Measurements from ENCODE around the gene STC2.
A peak's percentile ranks its signal among the peaks of the same experiment; 100 is the strongest.
"Not testable (repeated sequence)": the region's sequence is repeated elsewhere in the genome, so short reads cannot be mapped to it uniquely, and the experiment has no call there.

The STC2 gene, protein sequence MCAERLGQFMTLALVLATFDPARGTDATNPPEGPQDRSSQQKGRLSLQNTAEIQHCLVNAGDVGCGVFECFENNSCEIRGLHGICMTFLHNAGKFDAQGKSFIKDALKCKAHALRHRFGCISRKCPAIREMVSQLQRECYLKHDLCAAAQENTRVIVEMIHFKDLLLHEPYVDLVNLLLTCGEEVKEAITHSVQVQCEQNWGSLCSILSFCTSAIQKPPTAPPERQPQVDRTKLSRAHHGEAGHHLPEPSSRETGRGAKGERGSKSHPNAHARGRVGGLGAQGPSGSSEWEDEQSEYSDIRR

DNA sequence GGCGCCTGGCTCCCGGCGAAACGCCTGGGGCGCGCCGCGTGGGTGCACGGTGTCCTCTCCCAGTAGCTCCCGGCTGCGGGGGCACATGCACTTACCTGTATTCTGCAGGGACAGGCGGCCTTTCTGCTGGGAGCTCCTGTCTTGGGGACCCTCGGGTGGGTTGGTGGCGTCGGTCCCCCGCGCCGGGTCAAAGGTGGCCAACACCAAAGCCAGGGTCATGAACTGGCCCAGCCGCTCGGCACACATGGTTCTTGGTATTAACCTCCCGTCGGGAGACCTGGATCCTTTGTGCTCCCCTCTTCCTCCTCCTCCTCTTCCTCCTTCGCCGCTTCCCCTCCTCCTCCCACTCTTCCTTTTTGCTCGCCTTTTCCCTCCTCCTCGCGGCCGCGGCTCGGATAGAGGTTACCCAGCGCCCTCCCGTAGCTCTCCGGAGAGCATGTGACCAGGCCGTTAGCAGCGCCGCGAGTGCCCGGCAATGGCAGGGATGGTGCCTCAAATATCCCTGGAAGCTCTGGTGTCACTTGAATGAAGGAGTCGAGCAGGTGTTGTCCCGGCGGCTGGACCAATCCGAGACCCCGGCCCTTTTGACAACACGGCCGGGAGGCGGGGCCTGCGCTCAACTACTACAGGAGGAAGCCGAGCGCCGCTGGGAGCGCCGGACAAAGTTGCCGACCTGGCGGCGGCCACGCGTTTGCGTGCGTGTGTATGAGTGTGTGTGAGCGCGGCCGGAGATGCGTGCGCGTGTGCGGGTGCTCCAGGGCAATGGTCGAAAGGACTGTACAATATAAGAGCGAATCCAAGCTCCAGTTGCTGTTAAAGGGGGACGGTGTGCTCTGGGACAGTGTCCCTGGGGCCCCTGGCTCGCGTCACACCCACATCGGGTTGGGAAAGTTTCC lies at the start of gene STC2:
TSS of gene STC2 (minus strand) at position 467 of the 896 bp plus-strand sequence. CDS start at position 246, 221 bp downstream.
- no peak for DNase-seq (ENCODE audit: low spot score)

GRCh38 chr5:173371400-173371799 lies 43.2 kb upstream of the STC2 start:
- DNase-seq (ENCODE audit: low spot score), result no peak

- DNase-seq (ENCODE audit: low spot score), result not testable (repeated sequence)
Measured at GRCh38 chr5:173363406-173363805, 35.2 kb upstream of the STC2 start.

DNA sequence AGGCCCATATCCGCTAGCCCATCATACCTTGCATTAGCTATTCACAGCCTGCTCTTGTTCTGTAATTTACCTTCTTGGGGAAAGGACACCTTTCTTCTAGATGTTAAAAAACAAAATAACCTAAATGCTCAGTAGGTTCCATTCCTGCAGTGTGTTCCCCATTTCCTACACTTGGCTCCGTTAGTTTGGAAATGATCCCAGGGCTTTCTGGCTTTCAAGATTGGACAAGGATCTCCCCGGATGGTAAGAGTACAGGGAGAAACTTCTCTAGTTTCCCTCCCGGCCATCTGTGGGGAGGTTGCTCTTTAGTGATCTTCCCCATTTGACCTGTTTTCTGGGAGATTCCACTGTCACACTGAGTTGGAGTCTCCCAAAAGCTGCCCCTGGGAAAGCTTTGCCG lies 27.3 kb upstream of the STC2 start:
- no peak for DNase-seq (ENCODE audit: low spot score)

GRCh38 chr5:173354645-173355044 lies 26.4 kb upstream of the STC2 start:
- DNase-seq (ENCODE audit: low spot score), result no peak

DNA sequence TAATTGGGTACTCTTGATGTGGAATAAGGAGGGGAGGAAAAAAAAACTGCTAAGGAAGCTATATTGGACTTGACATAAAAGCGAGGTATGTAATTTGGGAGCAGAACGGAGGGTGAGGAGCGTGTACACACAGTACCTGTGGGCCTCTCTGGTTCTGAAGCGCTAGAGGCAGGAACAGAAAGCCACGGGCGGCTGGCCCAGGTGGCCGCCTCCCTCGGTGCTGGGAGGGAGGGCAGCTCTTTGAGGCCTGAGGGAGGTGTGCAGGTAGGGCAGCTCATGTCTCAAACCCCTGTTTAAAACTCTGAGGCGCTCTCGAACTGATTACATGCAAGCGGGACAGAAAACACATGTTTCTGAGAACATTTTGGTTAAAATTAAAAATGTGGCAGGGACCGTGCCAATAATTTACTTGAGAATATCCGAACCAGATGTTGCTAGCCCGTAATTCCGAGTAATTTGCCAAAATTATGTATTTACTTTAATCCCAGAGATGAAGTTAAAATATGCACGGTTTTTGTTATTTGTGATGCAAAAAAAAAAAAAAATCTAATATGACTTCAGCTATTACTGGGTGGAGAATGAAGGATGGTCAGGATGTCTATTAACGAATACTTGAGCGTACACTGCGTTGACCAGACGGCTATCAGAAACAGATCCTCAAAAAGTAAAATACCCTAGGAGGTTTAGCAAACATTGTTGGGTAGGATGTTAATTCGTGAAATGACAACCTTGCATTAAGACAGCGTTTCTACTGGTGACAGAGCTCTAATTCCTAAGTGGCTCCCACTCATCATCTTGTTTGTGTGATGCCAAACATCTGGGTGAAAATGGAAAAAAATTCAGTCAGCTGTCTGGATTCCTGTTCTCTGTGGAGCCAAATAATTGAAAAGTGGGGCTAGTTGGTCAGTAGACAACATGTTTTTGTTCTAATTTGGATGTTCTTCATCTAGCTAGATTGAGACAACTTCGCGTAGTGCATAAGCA lies 24.4 kb upstream of the STC2 start:
- DNase-seq (ENCODE audit: low spot score), result no peak

- DNase-seq (ENCODE audit: low spot score), result no peak
Measured at GRCh38 chr5:173342813-173343755, 14.9 kb upstream of the STC2 start.

- no peak for DNase-seq (ENCODE audit: low spot score)
Measured at GRCh38 chr5:173341961-173342430, 13.8 kb upstream of the STC2 start.

DNA sequence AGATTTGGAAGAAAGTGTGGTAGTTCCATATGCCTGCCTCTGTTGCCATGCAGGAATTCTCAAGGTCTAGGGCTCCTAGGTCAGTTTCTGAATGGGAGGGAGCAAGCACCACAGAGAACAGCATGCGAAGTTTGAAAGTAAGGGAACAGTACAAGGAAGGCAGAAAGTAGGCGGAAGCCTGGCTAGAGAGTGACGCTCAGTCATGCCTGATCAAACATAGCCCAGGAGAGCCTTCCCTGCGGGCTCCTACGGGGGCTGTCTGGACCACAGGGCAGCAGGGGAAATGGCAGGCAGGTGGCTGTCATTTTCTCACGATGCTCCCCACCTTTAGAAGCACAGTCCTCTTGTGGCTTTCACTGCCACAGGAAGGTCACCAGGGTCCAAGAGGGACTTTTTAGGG lies 12.8 kb upstream of the STC2 start:
- DNase-seq (ENCODE audit: low spot score), result no peak

- no peak for DNase-seq (ENCODE audit: low spot score)
Measured at GRCh38 chr5:173340451-173340850, 12.2 kb upstream of the STC2 start.

- DNase-seq (ENCODE audit: low spot score), result no peak
Measured at GRCh38 chr5:173339286-173339685, 11.1 kb upstream of the STC2 start.

DNA sequence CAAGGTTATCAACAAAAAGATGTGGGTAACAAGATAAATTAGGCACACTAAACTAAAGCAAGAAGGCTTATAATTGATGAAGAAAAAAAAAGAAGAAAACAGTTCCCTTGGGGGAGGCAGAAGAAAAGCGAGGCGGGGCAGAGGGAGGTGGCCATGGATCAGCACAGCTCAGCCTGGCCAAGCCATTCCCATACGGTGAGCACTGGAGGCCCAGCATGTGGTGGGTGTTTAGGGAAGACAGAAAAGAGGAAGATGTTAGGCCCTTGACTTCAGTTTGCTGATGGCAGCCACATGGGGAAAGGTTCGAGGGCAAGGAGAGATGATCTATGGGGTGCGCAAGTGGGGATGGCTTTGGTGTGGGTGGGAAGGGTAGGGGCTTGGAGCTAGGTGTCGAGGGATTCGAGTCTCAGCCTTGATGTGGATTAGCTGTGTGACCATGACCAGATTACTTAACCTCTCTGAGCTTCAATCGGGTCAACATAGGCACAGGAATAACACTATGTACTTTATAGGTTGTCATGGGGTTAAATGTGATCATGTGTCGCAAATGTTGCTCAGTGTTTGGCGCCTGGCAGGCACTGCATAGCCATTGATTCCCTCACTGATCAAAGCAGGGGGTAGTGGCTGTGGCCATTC lies 10.3 kb upstream of the STC2 start:
- no peak for DNase-seq (ENCODE audit: low spot score)

- no peak for DNase-seq (ENCODE audit: low spot score)
Measured at GRCh38 chr5:173334808-173335207, 6.6 kb upstream of the STC2 start.

GRCh38 chr5:173333925-173334661 lies 5.9 kb upstream of the STC2 start:
- DNase-seq (ENCODE audit: low spot score), result no peak

DNA sequence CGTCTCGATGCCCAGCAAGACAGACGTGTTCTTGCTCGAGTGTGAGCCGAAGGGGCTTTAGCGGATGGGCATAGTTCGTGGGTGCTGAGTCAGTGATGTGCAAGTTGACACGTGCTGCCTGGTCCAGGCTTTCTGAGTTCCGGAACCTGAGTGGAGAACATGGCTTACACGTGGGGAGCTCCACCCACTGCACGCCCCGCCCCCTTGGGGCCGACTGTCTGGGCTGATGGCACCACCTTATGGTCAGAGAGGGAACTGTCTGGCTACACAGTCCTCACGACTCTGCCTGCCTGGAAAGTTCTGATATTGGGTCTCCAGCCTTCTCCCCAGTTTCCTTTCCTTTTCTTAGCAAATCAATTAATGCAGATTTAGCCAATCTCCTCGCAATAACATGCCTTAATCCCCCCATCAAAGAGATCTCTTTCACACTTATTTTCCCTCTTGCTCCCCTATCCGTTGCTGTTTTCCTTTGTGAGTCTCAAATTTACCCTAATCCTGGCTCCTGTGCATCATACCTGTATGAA lies 3.8 kb upstream of the STC2 start:
- peak; percentile 71 for DNase-seq (ENCODE audit: low spot score)

- no peak for DNase-seq (ENCODE audit: low spot score)
Measured at GRCh38 chr5:173331287-173331686, 3.1 kb upstream of the STC2 start.

- DNase-seq (ENCODE audit: low spot score), result no peak
Measured at GRCh38 chr5:173330338-173331206, 2.4 kb upstream of the STC2 start.
